WTC11 (cell line): Measurements from ENCODE around the gene STK32A.

ENCODE experiments used
- ATF3 ChIP-seq: sonication (generic); formaldehyde crosslinking; conservative IDR thresholded peaks from 2 replicates; pipeline ENCODE4 v1.8.1; 2022; ENCODE audit warnings: mild to moderate bottlenecking, missing genetic modification reagents
- ZNF121 ChIP-seq: sonication (generic); formaldehyde crosslinking; IDR thresholded peaks from 2 replicates; pipeline ENCODE4 v1.8.0; 2023; ENCODE audit warnings: missing genetic modification reagents

GRCh38 chr5:147200004-147200403 lies 34.8 kb upstream of the STK32A start:
- TF ChIP-seq ATF3 (CRISPR knock-in tag) (no peak), ZNF121 (no peak)
